GM10248 (cell line): ENCODE results near the gene TMEM212.

Experiments
- CTCF ChIA-PET: fragments of 300-600 bp; sonication (Branson Sonifier 250); formaldehyde crosslinking; extraction: SDS; loops from one replicate; lab custom pipeline; 2021; ENCODE audit warnings: antibody characterized with exemption; lab: Yijun Ruan, JAX
- POLR2A ChIA-PET: fragments of 350-650 bp; sonication (Branson Sonifier 250); formaldehyde crosslinking; extraction: SDS; loops from one replicate; lab custom pipeline; 2020; ENCODE audit warnings: antibody characterized with exemption; lab: Yijun Ruan, JAX
- DNase-seq: peaks from one replicate; pipeline ENCODE4 v3.0.0; 2012; ENCODE audit errors: extremely low spot score
- TF ChIP-seq, protein P1 (sequence below): IDR thresholded peaks from 2 replicates; pipeline ENCODE4 v1.5.1; 2012; ENCODE audit warnings: mild to moderate bottlenecking, low read depth; ENCODE audit errors: extremely low read depth, missing control alignments, control extremely low read depth

TMEM212 gene

DNA sequence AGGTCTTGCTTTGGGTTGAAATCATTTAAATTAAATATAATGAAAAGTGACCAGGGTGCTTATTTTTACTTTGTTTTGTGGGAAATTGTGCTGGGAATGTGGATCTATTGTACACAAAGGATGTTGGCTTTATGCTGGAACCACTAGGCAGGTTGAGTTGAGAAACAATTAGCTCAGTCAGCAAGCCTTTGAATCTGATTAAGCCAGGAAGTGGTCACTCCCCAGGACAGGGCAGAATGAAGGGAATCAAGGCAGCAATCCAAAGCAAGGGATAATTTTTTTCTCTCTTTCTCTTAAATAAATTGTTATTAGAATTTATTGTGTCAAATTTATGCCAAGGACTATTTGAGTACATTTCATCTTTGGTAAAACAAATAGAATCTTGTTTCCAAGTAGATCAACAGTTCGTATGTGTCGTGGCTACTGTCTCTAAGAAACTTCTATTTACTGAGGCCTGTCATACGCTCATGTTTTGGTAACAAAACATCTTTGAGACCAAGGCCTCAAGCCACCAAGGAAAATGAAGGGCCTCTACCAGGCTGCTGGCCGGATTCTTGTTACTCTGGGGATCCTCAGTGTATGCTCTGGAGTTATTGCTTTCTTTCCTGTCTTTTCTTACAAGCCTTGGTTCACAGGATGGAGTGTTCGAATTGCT, at the start of gene TMEM212:
TSS of gene TMEM212 (plus strand) at position 486 of the 655 bp plus-strand sequence. CDS start at position 521, 35 bp downstream.
- no peak for DNase-seq
- ChIA-PET CTCF (no interaction called here), POLR2A (no interaction called here)
- TF ChIP-seq, protein P1, sequence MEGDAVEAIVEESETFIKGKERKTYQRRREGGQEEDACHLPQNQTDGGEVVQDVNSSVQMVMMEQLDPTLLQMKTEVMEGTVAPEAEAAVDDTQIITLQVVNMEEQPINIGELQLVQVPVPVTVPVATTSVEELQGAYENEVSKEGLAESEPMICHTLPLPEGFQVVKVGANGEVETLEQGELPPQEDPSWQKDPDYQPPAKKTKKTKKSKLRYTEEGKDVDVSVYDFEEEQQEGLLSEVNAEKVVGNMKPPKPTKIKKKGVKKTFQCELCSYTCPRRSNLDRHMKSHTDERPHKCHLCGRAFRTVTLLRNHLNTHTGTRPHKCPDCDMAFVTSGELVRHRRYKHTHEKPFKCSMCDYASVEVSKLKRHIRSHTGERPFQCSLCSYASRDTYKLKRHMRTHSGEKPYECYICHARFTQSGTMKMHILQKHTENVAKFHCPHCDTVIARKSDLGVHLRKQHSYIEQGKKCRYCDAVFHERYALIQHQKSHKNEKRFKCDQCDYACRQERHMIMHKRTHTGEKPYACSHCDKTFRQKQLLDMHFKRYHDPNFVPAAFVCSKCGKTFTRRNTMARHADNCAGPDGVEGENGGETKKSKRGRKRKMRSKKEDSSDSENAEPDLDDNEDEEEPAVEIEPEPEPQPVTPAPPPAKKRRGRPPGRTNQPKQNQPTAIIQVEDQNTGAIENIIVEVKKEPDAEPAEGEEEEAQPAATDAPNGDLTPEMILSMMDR: no peak

DNA sequence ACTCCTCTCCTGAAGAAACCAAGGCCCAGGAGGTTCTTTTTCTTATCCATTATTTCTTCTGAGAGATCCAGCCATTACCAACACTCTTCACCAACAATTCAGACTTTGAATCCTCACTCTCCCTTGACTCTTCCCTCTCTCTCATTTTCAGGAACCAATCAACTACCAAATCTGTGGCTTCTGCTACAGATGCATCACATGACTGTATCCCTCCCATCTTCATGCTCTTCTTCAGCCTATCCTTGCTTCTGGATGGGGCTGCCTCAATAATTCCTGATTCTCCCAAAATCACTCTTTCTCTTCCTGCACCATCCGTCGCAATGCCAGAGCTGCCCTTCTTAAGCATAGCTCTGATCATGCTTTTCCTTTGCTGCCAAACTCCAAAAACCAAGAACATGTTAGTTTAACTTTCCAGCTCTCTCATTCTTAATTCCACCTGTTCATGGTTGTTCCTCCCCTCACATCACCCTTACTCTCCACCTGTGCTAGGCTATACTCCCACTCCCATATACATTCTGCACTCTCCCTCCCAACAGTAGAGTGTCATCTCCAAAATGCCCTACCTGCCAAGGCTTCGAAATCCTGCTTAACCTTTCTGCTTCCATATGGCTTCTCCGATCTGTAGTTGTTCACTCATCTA, 46.4 kb upstream of the TMEM212 start:
- ChIA-PET POLR2A (no interaction called here), CTCF (interaction anchor here (1.1 to 2.1 kb wide), 3 partner anchors 16 to 47 kb away, joined by 3 to 4 read pairs (median 3); no protein-coding TSS in a partner anchor)
- no peak for DNase-seq
- TF ChIP-seq, protein P1: no peak

DNA sequence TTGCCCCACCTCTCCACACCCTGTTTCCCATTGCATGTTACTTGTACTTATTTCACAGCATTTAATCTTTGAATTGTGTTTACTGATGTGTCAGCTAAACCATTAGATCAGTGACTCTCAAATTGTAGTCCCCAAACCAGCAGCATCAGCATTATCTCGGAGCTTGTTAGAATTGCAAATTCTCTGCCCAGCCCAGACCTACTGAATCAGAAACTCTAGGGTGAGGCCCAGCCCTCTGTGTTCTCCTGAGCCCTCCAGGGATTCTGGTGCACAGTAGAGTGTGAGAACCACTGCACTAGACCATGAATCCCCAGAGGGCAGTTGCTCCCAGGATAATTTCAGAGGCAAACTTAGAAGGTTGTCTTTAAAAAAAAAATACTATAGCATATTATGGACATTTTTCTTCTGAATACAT, 45.9 kb upstream of the TMEM212 start:
- TF ChIP-seq, protein P1: no peak
- ChIA-PET POLR2A (no interaction called here), CTCF (interaction anchor here (0.9 to 1.3 kb wide), 3 partner anchors 17 to 32 kb away, joined by 3 read pairs; no protein-coding TSS in a partner anchor)
- no peak for DNase-seq

DNA sequence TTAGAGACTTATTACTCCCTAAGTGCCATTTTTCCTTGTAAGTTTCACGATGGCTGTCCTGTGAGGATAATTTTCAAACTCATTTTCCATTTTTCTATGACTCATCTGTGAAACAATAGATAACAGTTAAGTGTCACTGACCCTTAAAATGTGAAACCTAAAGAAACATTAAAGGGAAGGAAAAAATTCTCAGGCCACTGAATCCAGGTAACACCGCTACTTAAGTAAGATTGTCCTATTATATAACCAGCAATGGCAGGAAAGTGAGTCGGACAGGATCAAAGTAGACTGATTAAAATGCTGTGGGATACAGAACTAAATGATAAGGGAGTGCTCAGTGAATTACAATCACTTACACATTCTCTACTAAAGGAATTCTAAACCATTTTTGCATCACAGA, 45.3 kb upstream of the TMEM212 start:
- DNase-seq: no peak
- ChIA-PET POLR2A (no interaction called here), CTCF (interaction anchor here (0.9 kb wide), 1 partner anchor 31 kb away, joined by 3 read pairs; no protein-coding TSS in a partner anchor)
- TF ChIP-seq, protein P1: no peak

DNA sequence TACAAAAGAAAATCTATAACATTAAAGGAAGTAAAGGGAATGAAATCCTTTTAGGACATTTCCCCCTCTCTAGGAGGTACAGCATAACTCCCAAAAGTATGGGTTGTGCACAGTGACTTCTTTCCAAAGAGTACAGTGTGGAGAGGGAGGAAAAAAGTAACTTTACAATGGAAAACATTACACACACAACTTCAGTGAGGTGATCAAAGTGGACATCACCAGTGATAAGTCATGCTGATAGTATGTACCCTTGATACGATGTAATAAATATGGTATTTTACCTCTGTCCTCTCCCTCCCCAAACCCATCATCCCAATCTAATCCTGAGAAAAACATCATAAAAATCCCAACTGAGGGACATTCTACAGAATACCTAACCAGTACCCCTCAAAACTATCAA, 43.6 kb upstream of the TMEM212 start:
- TF ChIP-seq, protein P1: no peak
- CTCF ChIA-PET: no interaction called here
- no peak for DNase-seq
- POLR2A ChIA-PET: no interaction called here

DNA sequence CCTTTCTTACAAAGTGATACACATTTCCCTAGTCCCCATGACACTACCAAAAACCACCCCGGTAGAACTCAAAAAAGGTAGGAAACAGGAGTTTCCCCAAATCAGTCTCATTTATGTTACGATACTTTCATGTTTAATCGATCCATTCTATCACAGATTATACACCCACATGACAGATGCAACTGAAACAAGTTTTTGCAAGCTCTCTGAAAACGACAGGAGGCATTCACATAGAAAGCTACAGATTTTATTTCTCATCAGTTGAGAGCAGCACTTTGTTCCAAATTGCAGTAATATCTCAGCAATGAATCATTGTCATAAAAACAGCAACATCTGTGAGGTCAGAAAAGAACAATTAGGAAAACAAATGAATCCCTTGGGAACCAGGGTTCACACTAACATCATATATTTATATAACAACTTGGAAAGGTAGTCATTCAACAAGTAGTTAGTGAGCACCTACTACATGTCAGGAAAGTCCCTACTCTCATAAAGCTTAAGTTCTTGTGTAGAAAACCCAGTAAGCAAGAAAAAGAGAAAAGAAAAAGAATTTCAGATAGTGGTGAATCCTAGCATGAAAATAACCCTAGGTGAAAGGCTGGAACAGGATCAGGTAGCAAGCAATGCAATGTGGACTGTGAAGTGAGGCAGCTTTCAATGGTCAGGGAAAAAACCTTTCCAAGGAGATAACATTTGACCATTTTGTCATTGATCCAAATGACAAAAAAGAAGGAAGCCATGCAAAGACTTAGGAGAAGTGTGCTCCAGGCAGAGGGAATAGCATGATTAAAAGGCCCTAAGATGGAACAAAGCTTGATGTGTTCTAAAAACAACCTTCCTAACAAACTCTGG, 41.2 kb upstream of the TMEM212 start:
- ChIA-PET CTCF (interaction anchor here (0.7 to 1.7 kb wide), 3 partner anchors 20 to 659 kb away, joined by 3 to 5 read pairs (median 3); no protein-coding TSS in a partner anchor), POLR2A (no interaction called here)
- TF ChIP-seq, protein P1: no peak
- DNase-seq: no peak
